Lung (tissue), 16 donors: ENCODE results near the gene PRCC. TPM values are rescaled to one million over a fixed set of nuclear protein-coding genes. Genes with fewer than 3 reads are reported as not detected.

Source experiments
- ATAC-seq: fragments of 200-7000 bp; cut with Tn5 transposase; one replicate; pipeline ENCODE4 v1.9.1; 2020; ENCODE audit warnings: moderate number of reproducible peaks; ENCODE audit not compliant: insufficient read depth, low FRiP score
- DNase-seq, 3 donors: peaks; one replicate each; pipeline ENCODE4 v3.0.0-alpha.2; 2013 to 2017
- H3K27ac ChIP-seq, 2 donors: one replicate each; pipeline ENCODE4 v1.5.1; 2013; ENCODE audit warnings: mild to moderate bottlenecking in 2 of 2, moderate library complexity in 2 of 2, control low read depth in 1 of 2, inconsistent platforms in 1 of 2, low read depth in 1 of 2, low read length in 1 of 2
- H3K27me3 ChIP-seq, 3 donors: one replicate each; pipeline ENCODE4 v1.5.1; 2013; ENCODE audit warnings: low read length in 2 of 3; ENCODE audit not compliant: control insufficient read depth in 3 of 3, insufficient read depth in 3 of 3
- H3K36me3 ChIP-seq, 4 donors: one replicate each; pipeline ENCODE4 v1.5.1; 2013; ENCODE audit warnings: low read length in 4 of 4, mild to moderate bottlenecking in 1 of 4, moderate library complexity in 1 of 4; ENCODE audit not compliant: control insufficient read depth in 4 of 4, insufficient read depth in 4 of 4
- H3K4me1 ChIP-seq, 5 donors: one replicate each; pipeline ENCODE4 v1.5.1; 2013; ENCODE audit warnings: low read length in 5 of 5, mild to moderate bottlenecking in 2 of 5, moderate library complexity in 1 of 5; ENCODE audit not compliant: control insufficient read depth in 5 of 5, insufficient read depth in 5 of 5
- H3K4me3 ChIP-seq: one replicate; pipeline ENCODE4 v1.5.1; 2013; ENCODE audit warnings: mild to moderate bottlenecking, control low read depth, moderate library complexity
- H3K9ac ChIP-seq, 2 donors: one replicate each; pipeline ENCODE4 v1.5.1; 2013; ENCODE audit warnings: low read length in 2 of 2, control low read depth in 1 of 2; ENCODE audit not compliant: insufficient read depth in 1 of 2
- H3K9me3 ChIP-seq, 4 donors: one replicate each; pipeline ENCODE4 v1.5.1; 2013; ENCODE audit warnings: low read length in 3 of 4, mild to moderate bottlenecking in 1 of 4, moderate library complexity in 1 of 4; ENCODE audit not compliant: control insufficient read depth in 4 of 4, insufficient read depth in 3 of 4
- WGBS, 2 donors: extraction: QIAGEN DNeasy Blood & Tissue Kit; methylation state at CpG; one replicate each; pipeline ENCODE4 v1.1.7; 2013; 5-methylcytosine and 5-hydroxymethylcytosine counted together
- long read RNA-seq, 5 donors: transcript quantifications; one replicate each; lab custom pipeline, GENCODE V29; 2026
- polyA plus RNA-seq, 2 donors: library from polyadenylated mRNA; stranded (reverse); fragments of 200-250 nt; gene quantifications; one replicate each; pipeline ENCODE4 v1.2.1, GENCODE V29; 2013
- total RNA-seq, 2 donors: library from RNA; depleted of rRNA in 1 of 2; stranded (reverse); fragments of >200 nt in 1 of 2; gene quantifications; one replicate each; pipeline ENCODE4 v1.2.1, GENCODE V29; 2014 to 2021
- TF ChIP-seq, protein P1 (sequence below): IDR thresholded peaks from 2 replicates; pipeline ENCODE4 v1.5.1; 2012; ENCODE audit warnings: mild to moderate bottlenecking; ENCODE audit errors: control extremely low read depth, extremely low read depth
- donor health status: control.
- donor health status: control.
- donor health status: Bipolar disorder and iron deficiency.
- donor health status: healthy.
- donor health status: DM: yes; HTN: yes; CAD: no.

The PRCC gene, protein sequence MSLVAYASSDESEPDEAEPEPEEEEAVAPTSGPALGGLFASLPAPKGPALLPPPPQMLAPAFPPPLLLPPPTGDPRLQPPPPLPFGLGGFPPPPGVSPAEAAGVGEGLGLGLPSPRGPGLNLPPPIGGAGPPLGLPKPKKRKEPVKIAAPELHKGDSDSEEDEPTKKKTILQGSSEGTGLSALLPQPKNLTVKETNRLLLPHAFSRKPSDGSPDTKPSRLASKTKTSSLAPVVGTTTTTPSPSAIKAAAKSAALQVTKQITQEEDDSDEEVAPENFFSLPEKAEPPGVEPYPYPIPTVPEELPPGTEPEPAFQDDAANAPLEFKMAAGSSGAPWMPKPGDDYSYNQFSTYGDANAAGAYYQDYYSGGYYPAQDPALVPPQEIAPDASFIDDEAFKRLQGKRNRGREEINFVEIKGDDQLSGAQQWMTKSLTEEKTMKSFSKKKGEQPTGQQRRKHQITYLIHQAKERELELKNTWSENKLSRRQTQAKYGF
- total RNA-seq, result 10 to 100 TPM; 38.5 to 52.7 TPM
- 10 to 100 TPM; 36.2 to 40.0 TPM for polyA plus RNA-seq
- long read RNA-seq, donor 1, transcript PRCC-201 (7 exons, 2,105 nt), result major isoform, 26 of 34 reads
- long read RNA-seq, donor 1, partial matches to known transcripts, result 6 of 34 reads
- long read RNA-seq, donor 1, other reads (novel, unspliced or antisense), result 0 of 34 reads
- long read RNA-seq, donor 2, partial matches to known transcripts, result 0 of 3 reads
- long read RNA-seq, donor 2, other reads (novel, unspliced or antisense), result 0 of 3 reads
- long read RNA-seq, donor 3, transcript PRCC-201 (7 exons, 2,105 nt), result major isoform, 5 of 65 reads
- long read RNA-seq, donor 3, partial matches to known transcripts, result 50 of 65 reads
- long read RNA-seq, donor 3, other reads (novel, unspliced or antisense), result 9 of 65 reads
- long read RNA-seq, donor 4, partial matches to known transcripts, result 10 of 14 reads
- long read RNA-seq, donor 4, other reads (novel, unspliced or antisense), result 0 of 14 reads
- long read RNA-seq, donor 5, transcript PRCC-201 (7 exons, 2,105 nt), result major isoform, 26 of 63 reads
- long read RNA-seq, donor 5, partial matches to known transcripts, result 35 of 63 reads
- long read RNA-seq, donor 5, other reads (novel, unspliced or antisense), result 0 of 63 reads

DNA sequence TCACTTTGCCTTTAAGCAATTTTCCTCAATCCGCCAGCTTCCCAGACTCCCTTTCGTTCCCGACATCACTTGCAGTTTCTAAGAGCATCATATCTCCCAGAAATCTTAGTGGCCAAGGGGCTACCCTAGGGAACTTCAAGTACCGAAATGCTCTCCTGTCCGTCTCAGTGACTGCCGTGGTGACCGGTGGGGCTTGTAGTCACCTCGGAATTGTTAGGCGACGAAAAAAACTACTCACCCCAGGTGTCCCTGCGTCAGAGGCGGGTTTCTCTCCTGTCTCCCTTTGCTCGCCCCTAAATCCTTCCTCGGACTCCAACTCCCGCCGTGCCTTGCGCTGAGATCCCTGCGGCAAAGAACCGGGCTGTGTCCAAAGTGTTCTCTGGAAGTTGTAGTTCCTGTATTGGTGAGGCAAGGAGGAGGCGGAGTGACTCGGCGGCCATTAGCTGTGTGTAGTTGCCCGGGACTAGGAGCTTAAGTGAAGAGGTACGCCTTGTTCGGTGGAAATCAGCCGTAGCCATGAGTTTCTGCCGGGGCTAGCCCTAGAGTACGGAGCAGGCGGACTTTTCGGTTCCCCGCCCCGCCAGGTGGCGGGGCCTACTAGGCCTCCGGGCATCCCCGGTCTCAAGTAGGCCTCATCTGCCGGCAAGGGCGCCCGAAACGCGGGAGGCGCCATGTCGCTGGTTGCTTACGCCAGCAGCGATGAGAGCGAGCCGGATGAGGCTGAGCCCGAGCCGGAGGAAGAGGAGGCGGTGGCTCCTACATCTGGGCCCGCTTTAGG, at the start of gene PRCC:
PRCC (plus strand) TSS at position 435 of the 778 bp plus-strand sequence; CDS start at position 672, 237 bp downstream.
- ATAC-seq (peak; percentile 94), DNase-seq (peak; percentile 100)
- peaks cover 0 to 16% (median 9%) of the 10 kb centered on the region in 4 donors for H3K36me3 ChIP-seq
- H3K27ac ChIP-seq, result peak within 1 kb of the TSS; percentile 92 to 94
- H3K4me3 ChIP-seq, result peak within 1 kb of the TSS; percentile 91
- H3K4me1 ChIP-seq, result peaks cover 4 to 39% (median 9%) of the 10 kb centered on the region in 5 donors
- H3K9me3 ChIP-seq, result no peaks in the 10 kb centered on the region
- no peaks in the 10 kb centered on the region for H3K27me3 ChIP-seq
- 0% methylated on average over 42 to 50 of the region's 50 CpGs for WGBS, 2 donors
- TF ChIP-seq, protein P1, sequence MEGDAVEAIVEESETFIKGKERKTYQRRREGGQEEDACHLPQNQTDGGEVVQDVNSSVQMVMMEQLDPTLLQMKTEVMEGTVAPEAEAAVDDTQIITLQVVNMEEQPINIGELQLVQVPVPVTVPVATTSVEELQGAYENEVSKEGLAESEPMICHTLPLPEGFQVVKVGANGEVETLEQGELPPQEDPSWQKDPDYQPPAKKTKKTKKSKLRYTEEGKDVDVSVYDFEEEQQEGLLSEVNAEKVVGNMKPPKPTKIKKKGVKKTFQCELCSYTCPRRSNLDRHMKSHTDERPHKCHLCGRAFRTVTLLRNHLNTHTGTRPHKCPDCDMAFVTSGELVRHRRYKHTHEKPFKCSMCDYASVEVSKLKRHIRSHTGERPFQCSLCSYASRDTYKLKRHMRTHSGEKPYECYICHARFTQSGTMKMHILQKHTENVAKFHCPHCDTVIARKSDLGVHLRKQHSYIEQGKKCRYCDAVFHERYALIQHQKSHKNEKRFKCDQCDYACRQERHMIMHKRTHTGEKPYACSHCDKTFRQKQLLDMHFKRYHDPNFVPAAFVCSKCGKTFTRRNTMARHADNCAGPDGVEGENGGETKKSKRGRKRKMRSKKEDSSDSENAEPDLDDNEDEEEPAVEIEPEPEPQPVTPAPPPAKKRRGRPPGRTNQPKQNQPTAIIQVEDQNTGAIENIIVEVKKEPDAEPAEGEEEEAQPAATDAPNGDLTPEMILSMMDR, result peak; percentile 27
- H3K9ac ChIP-seq, result peak within 1 kb of the TSS; percentile 83 to 98

DNA sequence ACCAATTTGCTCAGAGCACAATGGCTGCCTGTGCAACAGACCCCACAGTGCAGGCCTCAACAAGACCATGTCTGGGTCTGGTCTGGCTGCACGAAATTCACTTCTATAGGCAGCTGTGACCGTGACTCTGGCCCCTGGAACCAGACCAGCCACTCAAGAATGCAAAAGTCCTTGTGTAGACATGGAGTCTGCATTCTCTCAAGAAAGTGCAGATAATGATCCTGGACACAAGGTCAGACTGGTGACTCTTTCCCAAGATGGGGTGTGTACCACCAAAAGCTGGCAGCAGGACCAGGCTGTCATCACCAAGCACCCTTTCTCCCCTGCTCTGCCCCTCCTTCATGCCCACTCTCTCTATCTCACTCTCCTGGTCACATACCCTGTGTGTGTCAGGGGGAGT, 46.2 kb upstream of the PRCC start:
- peaks cover 18 to 34% (median 26%) of the 10 kb centered on the region in 4 donors for H3K36me3 ChIP-seq
- no peak overlapping the region for H3K4me3 ChIP-seq
- H3K9ac ChIP-seq, result no peak overlapping the region
- 76 to 94% methylated on average over 2 of the region's 2 CpGs for WGBS, 2 donors
- ATAC-seq, result no peak
- H3K27me3 ChIP-seq, result no peaks in the 10 kb centered on the region
- peaks cover 2 to 12% (median 5%) of the 10 kb centered on the region in 5 donors for H3K4me1 ChIP-seq
- no peaks in the 10 kb centered on the region for H3K9me3 ChIP-seq
- DNase-seq, result no peak
- TF ChIP-seq, protein P1, result no peak
- H3K27ac ChIP-seq, result no peak overlapping the region

DNA sequence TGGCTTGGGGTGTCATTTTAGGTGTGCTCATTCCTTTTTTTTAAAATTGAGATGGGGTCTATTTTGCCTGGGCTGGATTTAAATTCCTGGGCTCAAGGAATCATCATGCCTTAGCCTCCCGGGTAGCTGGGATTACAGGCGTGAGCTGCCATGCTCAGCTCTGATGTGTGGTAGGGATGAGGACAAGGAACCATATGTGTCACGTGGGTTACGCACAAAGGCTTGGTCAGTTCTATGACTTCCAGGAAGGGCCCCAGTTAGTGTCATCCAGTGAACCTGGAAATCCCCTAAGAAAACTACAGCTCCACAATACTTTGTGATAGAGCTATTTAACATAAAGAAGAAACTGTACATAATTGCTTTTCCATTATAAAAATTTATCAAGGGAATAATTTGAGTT, 45.8 kb upstream of the PRCC start:
- H3K36me3 ChIP-seq, result peaks cover 18 to 33% (median 26%) of the 10 kb centered on the region in 4 donors
- WGBS, 2 donors, result 88 to 95% methylated on average over 4 of the region's 4 CpGs
- no peak overlapping the region for H3K9ac ChIP-seq

More for the DNA sequence above, 45.8 kb upstream of the PRCC start:
- Histone ChIP-seq H3K4me3 (no peak overlapping the region), H3K27me3 (no peaks in the 10 kb centered on the region), H3K9me3 (no peaks in the 10 kb centered on the region), H3K4me1 (peaks cover 5 to 16% (median 8%) of the 10 kb centered on the region in 5 donors), H3K27ac (no peak overlapping the region)
- DNase-seq (no peak), ATAC-seq (no peak)
- TF ChIP-seq, protein P1, result no peak
